HepG2 (cell line): ENCODE measurements around the gene PDE4D. TPM values are rescaled to one million over a fixed set of nuclear protein-coding genes. Genes with fewer than 3 reads are reported as not detected.

ENCODE experiments used
- ATAC-seq: fragments of 200-7000 bp; cut with Tn5 transposase; 3 replicates; pipeline ENCODE4 v1.9.1; 2020; ENCODE audit warnings: mild to moderate bottlenecking, moderate library complexity
- BruUV-seq: library from RNA; stranded (reverse); fragments of 400-500 nt; replicated peaks from 2 replicates; lab custom pipeline; 2021; lab: Mats Ljungman, UMichigan
- CTCF ChIA-PET: fragments of 300-600 bp; formaldehyde crosslinking; extraction: SDS; loops from one replicate; lab custom pipeline; 2021; ENCODE audit warnings: low total read pairs, inconsistent platforms, low intra/inter-chr PET ratio; lab: Yijun Ruan, JAX
- POLR2A ChIA-PET: fragments of 350-600 bp; sonication (Branson Sonifier 250); formaldehyde crosslinking; loops from one replicate; lab custom pipeline; 2020; ENCODE audit warnings: antibody characterized with exemption, inconsistent platforms; lab: Yijun Ruan, JAX
- DNase-seq: peaks from one replicate; pipeline ENCODE4 v3.0.0-alpha.2; 2015; ENCODE audit warnings: low spot score
- FAIRE-seq: peaks from 3 replicates; lab custom pipeline; 2011; peaks lifted over from hg19 to GRCh38; lab: Jason Lieb, UNC
- H2AFZ ChIP-seq: one replicate; pipeline ENCODE4 v1.6.1; 2011; ENCODE audit warnings: low read length, inconsistent platforms
- H3K27ac ChIP-seq: fragments of 300-600 bp; 3 replicates; pipeline ENCODE4 v1.8.0; 2011; ENCODE audit warnings: mixed run types, mild to moderate bottlenecking, mixed read lengths, low read length, inconsistent platforms; ENCODE audit not compliant: insufficient read depth; ENCODE audit errors: extremely low read length
- H3K27me3 ChIP-seq, 2 experiments: fragments of 200-600 bp in 1 of 2; 2 replicates in 1 of 2; 3 replicates in 1 of 2; pipeline versions ENCODE4 v1.6.0 to v1.8.0; 2011; ENCODE audit warnings: low read length in 2 of 2, mild to moderate bottlenecking in 2 of 2, moderate library complexity in 2 of 2, inconsistent platforms in 1 of 2; ENCODE audit not compliant: insufficient read depth in 2 of 2, control insufficient read depth in 1 of 2
- H3K36me3 ChIP-seq, 2 experiments: fragments of 200-600 bp in 1 of 2; replicated peaks in 1 of 2; 2 replicates in 1 of 2; 3 replicates in 1 of 2; pipeline versions ENCODE4 v1.5.1 to v1.8.0; 2011; ENCODE audit warnings: low read length in 2 of 2, inconsistent platforms in 1 of 2; ENCODE audit not compliant: insufficient read depth in 2 of 2, control insufficient read depth in 1 of 2
- H3K4me1 ChIP-seq: 2 replicates; pipeline ENCODE4 v1.5.1; 2012; ENCODE audit warnings: low read length, inconsistent platforms; ENCODE audit not compliant: insufficient read depth
- H3K4me2 ChIP-seq: 2 replicates; pipeline ENCODE4 v1.6.0; 2011; ENCODE audit warnings: low read depth, low read length, inconsistent platforms
- H3K4me3 ChIP-seq, 3 experiments: fragments of 200-600 bp in 1 of 3; sonication (generic), shearing (Covaris generic) in 1 of 3; replicated peaks in 1 of 3; 2 replicates each; pipeline ENCODE4 v1.5.1; 2011 to 2016; ENCODE audit warnings: low read length in 3 of 3, inconsistent platforms in 2 of 3, low read depth in 2 of 3, mild to moderate bottlenecking in 2 of 3, control low read depth in 1 of 3, mixed read lengths in 1 of 3; ENCODE audit not compliant: insufficient read depth in 1 of 3
- H3K79me2 ChIP-seq: one replicate; pipeline ENCODE4 v1.6.1; 2011; ENCODE audit warnings: low read length, inconsistent platforms; ENCODE audit not compliant: insufficient read depth
- H3K9ac ChIP-seq: 2 replicates; pipeline ENCODE4 v1.6.0; 2011; ENCODE audit warnings: mild to moderate bottlenecking, low read depth, low read length, inconsistent platforms; ENCODE audit not compliant: insufficient read depth
- H3K9me3 ChIP-seq: 2 replicates; pipeline ENCODE4 v1.5.1; 2012; ENCODE audit warnings: mild to moderate bottlenecking, low read length
- H4K20me1 ChIP-seq: 2 replicates; pipeline ENCODE4 v1.6.0; 2011; ENCODE audit warnings: inconsistent platforms, mild to moderate bottlenecking, low read length, moderate library complexity; ENCODE audit not compliant: insufficient read depth
- ZNF138 ChIP-seq: sonication (generic); formaldehyde crosslinking; IDR thresholded peaks from 2 replicates; pipeline ENCODE4 v1.5.0; 2020; ENCODE audit warnings: mild to moderate bottlenecking, low read depth, missing genetic modification reagents
- ZSCAN30 ChIP-seq: sonication (generic); formaldehyde crosslinking; IDR thresholded peaks from 2 replicates; pipeline ENCODE4 v1.5.0; 2020; ENCODE audit warnings: mild to moderate bottlenecking, missing genetic modification reagents
- WGBS: methylation state at CpG from one replicate; pipeline ENCODE4 v1.1.6; 2017; ENCODE audit warnings: low lambda C conversion rate; 5-methylcytosine and 5-hydroxymethylcytosine counted together
- in situ Hi-C: cut with HindIII; loops from 2 replicates; pipeline ENCODE4 v1.10.0; 2017; ENCODE audit warnings: low pct_unique_long_range_greater_than_20kb; ENCODE audit not compliant: extremely low pct_ligation_motif_present
- intact Hi-C: fragments of 100-400 bp; cut with micrococcal nuclease; formaldehyde crosslinking; loops from one replicate; pipeline ENCODE4 v1.10.0; 2022; ENCODE audit not compliant: unreplicated experiment
- polyA plus RNA-seq, 8 experiments: library from polyadenylated mRNA; depleted of rRNA in 3 of 8; stranded (reverse) in 7 of 8; unstranded in 1 of 8; fragments of >200 nt; fragmentation: Illumina TruSeq in 4 of 8; extraction: Trizol in 4 of 8; gene quantifications; 2 replicates each; pipeline versions ENCODE4 v1.2.1 to v1.2.3, GENCODE V29; 2011 to 2016; ENCODE audit warnings: low read depth in 4 of 8, missing spikeins in 1 of 8, mixed read lengths in 1 of 8; ENCODE audit not compliant: insufficient read depth in 1 of 8
- total RNA-seq, 5 experiments: library from RNA; depleted of rRNA; stranded (reverse); fragments of >200 nt; fragmentation: Illumina TruSeq; extraction: Trizol; gene quantifications; 2 replicates each; pipeline ENCODE4 v1.2.3, GENCODE V29; 2016; ENCODE audit warnings: low read depth in 1 of 5
- TF ChIP-seq, protein P1 (sequence below): IDR thresholded peaks from 2 replicates; pipeline ENCODE4 v1.6.1; 2012; ENCODE audit warnings: low read length, improper control_type of control experiment
- TF ChIP-seq, protein P2 (sequence below), 2 experiments: sonication (generic) in 1 of 2; formaldehyde crosslinking in 1 of 2; IDR thresholded peaks; 2 replicates each; pipeline versions ENCODE4 v1.4.0 to v1.6.1; 2016 to 2020; ENCODE audit warnings: borderline replicate concordance in 1 of 2, low read depth in 1 of 2, mild to moderate bottlenecking in 1 of 2, missing genetic modification reagents in 1 of 2
- TF ChIP-seq, protein P3 (sequence below): sonication (generic); formaldehyde crosslinking; IDR thresholded peaks from 2 replicates; pipeline ENCODE4 v1.5.0; 2020; ENCODE audit warnings: missing genetic modification reagents

Gene PDE4D
- total and polyA plus RNA-seq, 2 of the 13 experiments (the other 11 are each of a cell fraction or from before 2014, with no cell fraction given): 7.0 to 12.2 TPM

DNA sequence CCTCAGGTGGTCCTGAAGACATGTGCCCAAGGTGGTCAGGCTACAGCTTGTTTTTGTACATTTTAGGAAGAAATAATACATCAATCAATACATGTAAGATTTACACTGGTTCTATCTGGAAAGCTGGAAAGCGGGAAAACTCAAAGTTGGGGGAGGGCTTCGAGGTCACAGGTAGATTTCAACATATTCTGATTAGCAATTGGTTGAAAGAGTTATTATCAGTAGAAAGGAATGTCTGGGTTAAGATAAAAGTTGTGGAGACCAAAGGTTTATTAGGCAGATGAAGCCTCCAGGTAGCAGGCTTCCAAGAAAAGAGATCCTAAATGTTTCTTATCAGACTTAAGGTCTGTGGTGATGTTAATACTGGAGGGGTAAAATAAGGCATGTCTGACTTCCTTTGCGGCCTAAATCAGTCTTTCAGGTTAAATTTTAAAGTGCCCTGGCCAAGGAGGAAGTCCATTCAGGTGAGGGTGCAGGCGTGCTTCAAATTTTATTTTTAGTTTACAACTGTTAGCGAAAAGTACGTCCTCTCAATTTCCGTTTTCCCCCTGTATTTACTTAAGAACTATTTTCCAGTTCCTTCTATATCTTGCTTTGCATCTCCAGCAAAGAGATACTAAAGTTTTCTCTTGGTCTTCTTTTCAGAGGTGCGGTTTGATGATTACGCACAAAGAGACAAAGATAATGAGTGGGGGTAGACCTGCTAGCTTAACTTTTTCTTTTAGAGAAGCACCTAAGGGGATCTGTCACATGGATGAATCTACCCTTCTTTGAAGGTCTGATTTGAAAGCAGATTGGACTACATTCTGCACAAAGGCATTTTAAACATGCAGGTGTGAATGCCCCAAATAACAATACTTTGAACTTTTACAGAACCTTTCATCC, 732.1 kb downstream of the PDE4D start:
- no TSS peak for BruUV-seq
- no peak for TF ChIP-seq ZSCAN30 (CRISPR knock-in tag)
- TF ChIP-seq, all 625 proteins: peak for 0
- Histone ChIP-seq H3K36me3 (no peaks in the 10 kb centered on the region), H3K4me2 (no peak overlapping the region), H3K79me2 (no peaks in the 10 kb centered on the region), H3K27me3 (no peaks in the 10 kb centered on the region), H3K4me1 (peaks cover 9% of the 10 kb centered on the region; the same call in 1 of the 2 replicates), H3K4me3 (no peak overlapping the region), H4K20me1 (no peaks in the 10 kb centered on the region), H3K9me3 (no peaks in the 10 kb centered on the region), H3K27ac (no peak overlapping the region), H2AFZ (no peak overlapping the region), H3K9ac (no peak overlapping the region)
- ChIA-PET POLR2A (no interaction called here), CTCF (no interaction called here)
- DNase-seq (no peak), ATAC-seq (no peak), FAIRE-seq (no peak)
- intact Hi-C loops (no loop called here), in situ Hi-C loops (loop anchor here (10.0 kb wide), 1 partner anchor 127 kb away; no protein-coding TSS in a partner anchor)
- WGBS: 63% methylated on average over 9 of the region's 9 CpGs

DNA sequence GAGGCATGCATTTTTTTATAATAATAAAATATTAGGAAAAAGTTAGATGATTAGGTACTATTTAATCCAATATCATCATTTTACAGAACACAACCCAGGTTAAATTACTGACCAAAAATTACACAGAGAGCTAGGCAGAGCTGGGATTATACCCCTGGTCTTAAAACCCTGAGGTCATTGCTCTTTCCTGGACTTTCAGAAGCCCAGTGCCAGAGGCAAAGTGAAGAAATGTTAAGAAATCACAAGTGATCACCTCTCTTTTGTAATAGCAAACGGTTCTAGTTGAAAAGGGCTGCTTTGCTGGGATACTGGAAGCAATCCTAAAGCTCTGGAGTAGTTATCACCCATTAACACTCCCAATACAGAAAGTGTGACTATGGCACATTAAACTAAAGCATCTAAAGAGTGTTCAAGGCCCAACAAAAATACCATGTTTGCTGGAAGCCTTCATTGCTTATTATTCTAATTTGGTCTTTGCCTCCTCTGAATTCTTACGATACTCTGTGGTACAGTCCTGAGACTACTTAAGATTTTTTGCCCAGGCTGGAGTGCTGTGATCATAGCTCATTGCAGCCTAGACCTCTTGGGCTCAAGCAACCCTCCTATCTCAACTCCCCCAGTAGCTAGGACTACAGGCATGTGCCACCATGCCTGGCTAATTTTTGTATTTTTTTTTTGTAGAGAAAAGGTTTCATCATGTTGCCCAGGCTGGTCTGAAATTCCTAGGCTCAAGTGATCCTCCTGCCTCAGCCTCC, 734.7 kb downstream of the PDE4D start:
- ChIA-PET POLR2A (no interaction called here), CTCF (no interaction called here)
- intact Hi-C loops: no loop called here
- 4% methylated on average over 2 of the region's 2 CpGs for WGBS
- no peak overlapping the region for H3K27ac ChIP-seq
- no peaks in the 10 kb centered on the region for H3K36me3 ChIP-seq
- H3K9ac ChIP-seq: no peak overlapping the region
- in situ Hi-C loops: no loop called here
- no peaks in the 10 kb centered on the region for H3K27me3 ChIP-seq
- DNase-seq (no peak), ATAC-seq (no peak), FAIRE-seq (no peak)
- H3K79me2 ChIP-seq: no peaks in the 10 kb centered on the region
- H4K20me1 ChIP-seq: no peaks in the 10 kb centered on the region
- no peak overlapping the region for H3K4me3 ChIP-seq
- no TSS peak for BruUV-seq
- peaks cover 9% of the 10 kb centered on the region; the same call in 1 of the 2 replicates for H3K4me1 ChIP-seq
- no peak overlapping the region for H2AFZ ChIP-seq
- no peak overlapping the region for H3K4me2 ChIP-seq
- H3K9me3 ChIP-seq: no peaks in the 10 kb centered on the region
- no peak for TF ChIP-seq ZNF138 (CRISPR knock-in tag)
- TF ChIP-seq, protein P1, sequence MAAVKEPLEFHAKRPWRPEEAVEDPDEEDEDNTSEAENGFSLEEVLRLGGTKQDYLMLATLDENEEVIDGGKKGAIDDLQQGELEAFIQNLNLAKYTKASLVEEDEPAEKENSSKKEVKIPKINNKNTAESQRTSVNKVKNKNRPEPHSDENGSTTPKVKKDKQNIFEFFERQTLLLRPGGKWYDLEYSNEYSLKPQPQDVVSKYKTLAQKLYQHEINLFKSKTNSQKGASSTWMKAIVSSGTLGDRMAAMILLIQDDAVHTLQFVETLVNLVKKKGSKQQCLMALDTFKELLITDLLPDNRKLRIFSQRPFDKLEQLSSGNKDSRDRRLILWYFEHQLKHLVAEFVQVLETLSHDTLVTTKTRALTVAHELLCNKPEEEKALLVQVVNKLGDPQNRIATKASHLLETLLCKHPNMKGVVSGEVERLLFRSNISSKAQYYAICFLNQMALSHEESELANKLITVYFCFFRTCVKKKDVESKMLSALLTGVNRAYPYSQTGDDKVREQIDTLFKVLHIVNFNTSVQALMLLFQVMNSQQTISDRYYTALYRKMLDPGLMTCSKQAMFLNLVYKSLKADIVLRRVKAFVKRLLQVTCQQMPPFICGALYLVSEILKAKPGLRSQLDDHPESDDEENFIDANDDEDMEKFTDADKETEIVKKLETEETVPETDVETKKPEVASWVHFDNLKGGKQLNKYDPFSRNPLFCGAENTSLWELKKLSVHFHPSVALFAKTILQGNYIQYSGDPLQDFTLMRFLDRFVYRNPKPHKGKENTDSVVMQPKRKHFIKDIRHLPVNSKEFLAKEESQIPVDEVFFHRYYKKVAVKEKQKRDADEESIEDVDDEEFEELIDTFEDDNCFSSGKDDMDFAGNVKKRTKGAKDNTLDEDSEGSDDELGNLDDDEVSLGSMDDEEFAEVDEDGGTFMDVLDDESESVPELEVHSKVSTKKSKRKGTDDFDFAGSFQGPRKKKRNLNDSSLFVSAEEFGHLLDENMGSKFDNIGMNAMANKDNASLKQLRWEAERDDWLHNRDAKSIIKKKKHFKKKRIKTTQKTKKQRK: no peak
- TF ChIP-seq, protein P2, sequence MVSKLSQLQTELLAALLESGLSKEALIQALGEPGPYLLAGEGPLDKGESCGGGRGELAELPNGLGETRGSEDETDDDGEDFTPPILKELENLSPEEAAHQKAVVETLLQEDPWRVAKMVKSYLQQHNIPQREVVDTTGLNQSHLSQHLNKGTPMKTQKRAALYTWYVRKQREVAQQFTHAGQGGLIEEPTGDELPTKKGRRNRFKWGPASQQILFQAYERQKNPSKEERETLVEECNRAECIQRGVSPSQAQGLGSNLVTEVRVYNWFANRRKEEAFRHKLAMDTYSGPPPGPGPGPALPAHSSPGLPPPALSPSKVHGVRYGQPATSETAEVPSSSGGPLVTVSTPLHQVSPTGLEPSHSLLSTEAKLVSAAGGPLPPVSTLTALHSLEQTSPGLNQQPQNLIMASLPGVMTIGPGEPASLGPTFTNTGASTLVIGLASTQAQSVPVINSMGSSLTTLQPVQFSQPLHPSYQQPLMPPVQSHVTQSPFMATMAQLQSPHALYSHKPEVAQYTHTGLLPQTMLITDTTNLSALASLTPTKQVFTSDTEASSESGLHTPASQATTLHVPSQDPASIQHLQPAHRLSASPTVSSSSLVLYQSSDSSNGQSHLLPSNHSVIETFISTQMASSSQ (IDR thresholded peaks at IDR 0.05; ENCODE audit: low read depth): no peak
- TF ChIP-seq, protein P2 (CRISPR knock-in tag; IDR thresholded peaks at IDR 0.05; ENCODE audit: borderline replicate concordance): no peak
- TF ChIP-seq, protein P3, sequence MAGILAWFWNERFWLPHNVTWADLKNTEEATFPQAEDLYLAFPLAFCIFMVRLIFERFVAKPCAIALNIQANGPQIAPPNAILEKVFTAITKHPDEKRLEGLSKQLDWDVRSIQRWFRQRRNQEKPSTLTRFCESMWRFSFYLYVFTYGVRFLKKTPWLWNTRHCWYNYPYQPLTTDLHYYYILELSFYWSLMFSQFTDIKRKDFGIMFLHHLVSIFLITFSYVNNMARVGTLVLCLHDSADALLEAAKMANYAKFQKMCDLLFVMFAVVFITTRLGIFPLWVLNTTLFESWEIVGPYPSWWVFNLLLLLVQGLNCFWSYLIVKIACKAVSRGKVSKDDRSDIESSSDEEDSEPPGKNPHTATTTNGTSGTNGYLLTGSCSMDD (CRISPR knock-in tag): no peak
